Panc1 (cell line): ENCODE results near the gene TRIM44. TPM values are rescaled to one million over a fixed set of nuclear protein-coding genes. Genes with fewer than 3 reads are reported as not detected.

Experiments used
- ATAC-seq: fragments of 200-7000 bp; cut with Tn5 transposase; 2 replicates; pipeline ENCODE4 v1.9.1; 2020; ENCODE audit warnings: mild to moderate bottlenecking, moderate library complexity
- BruUV-seq: library from RNA; stranded (reverse); fragments of 400-500 nt; replicated peaks from 2 replicates; lab custom pipeline; 2021; lab: Mats Ljungman, UMichigan
- CTCF ChIA-PET: fragments of 300-600 bp; sonication (Branson Sonifier 250); formaldehyde crosslinking; loops from one replicate; lab custom pipeline; 2022; ENCODE audit warnings: antibody characterized with exemption; lab: Charles Lee
- POLR2A ChIA-PET: fragments of 300-600 bp; sonication (Branson Sonifier 250); formaldehyde crosslinking; loops from one replicate; lab custom pipeline; 2022; ENCODE audit warnings: antibody characterized with exemption; lab: Charles Lee
- DNase-seq: peaks from one replicate; pipeline ENCODE4 v3.0.0-alpha.2; 2010; ENCODE audit warnings: low read depth, low spot score
- H3K27ac ChIP-seq: 2 replicates; pipeline ENCODE4 v1.5.1; 2011; ENCODE audit warnings: mild to moderate bottlenecking, low read length, inconsistent platforms
- H3K27me3 ChIP-seq: fragments of 200-500 bp; sonication (Bioruptor generic); 2 replicates; pipeline ENCODE4 v1.6.0; 2014; ENCODE audit warnings: low read length, inconsistent platforms; ENCODE audit not compliant: control insufficient read depth, insufficient read depth
- H3K36me3 ChIP-seq: fragments of 200-500 bp; sonication (Bioruptor generic); 2 replicates; pipeline ENCODE4 v1.5.1; 2014; ENCODE audit warnings: inconsistent platforms, mild to moderate bottlenecking, low read length, moderate library complexity; ENCODE audit not compliant: control insufficient read depth, insufficient read depth
- H3K4me1 ChIP-seq: 2 replicates; pipeline ENCODE4 v1.5.1; 2011; ENCODE audit warnings: inconsistent platforms, mild to moderate bottlenecking, low read length, moderate library complexity; ENCODE audit not compliant: control insufficient read depth, insufficient read depth
- H3K4me3 ChIP-seq, 2 experiments: 2 replicates each; pipeline ENCODE4 v1.5.1; 2011 to 2012; ENCODE audit warnings: low read depth in 2 of 2, low read length in 2 of 2, mild to moderate bottlenecking in 2 of 2, inconsistent platforms in 1 of 2, moderate library complexity in 1 of 2
- H3K9me3 ChIP-seq: fragments of 200-500 bp; sonication (Bioruptor generic); 2 replicates; pipeline ENCODE4 v1.5.1; 2014; ENCODE audit warnings: low read depth, mild to moderate bottlenecking, inconsistent platforms, low read length, moderate library complexity; ENCODE audit not compliant: control insufficient read depth, insufficient read depth
- CTCF ChIP-seq: fragments of 450-650 bp; IDR thresholded peaks from 2 replicates; pipeline ENCODE4 v1.5.1; 2017; ENCODE audit warnings: mild to moderate bottlenecking
- POLR2AphosphoS5 ChIP-seq: IDR thresholded peaks from 2 replicates; pipeline ENCODE4 v1.6.1; 2012; ENCODE audit warnings: mild to moderate bottlenecking, low read depth, low read length, moderate library complexity
- REST ChIP-seq, 2 experiments: IDR thresholded peaks; 2 replicates each; pipeline ENCODE4 v1.6.1; 2011 to 2012; ENCODE audit warnings: low read depth in 2 of 2, control low read depth in 1 of 2, low read length in 1 of 2, mild to moderate bottlenecking in 1 of 2, moderate library complexity in 1 of 2; ENCODE audit not compliant: insufficient read depth in 1 of 2
- SIN3A ChIP-seq: IDR thresholded peaks from 2 replicates; pipeline ENCODE4 v1.6.1; 2012; ENCODE audit warnings: low read depth, mild to moderate bottlenecking, low read length, moderate library complexity, borderline replicate concordance; ENCODE audit not compliant: insufficient read depth
- TCF7L2 ChIP-seq: IDR thresholded peaks from 2 replicates; pipeline ENCODE4 v1.6.1; 2011; ENCODE audit warnings: mild to moderate bottlenecking, low read depth, low read length, inconsistent platforms
- in situ Hi-C: cut with HindIII; loops from 2 replicates; pipeline ENCODE4 v1.10.0; 2016; ENCODE audit warnings: low sequenced_read_pairs, low pct_unique_long_range_greater_than_20kb
- intact Hi-C: fragments of 100-400 bp; cut with micrococcal nuclease; formaldehyde crosslinking; loops from one replicate; pipeline ENCODE4 v1.10.0; 2022; ENCODE audit not compliant: unreplicated experiment
- total RNA-seq: library from RNA; stranded (reverse); gene quantifications from one replicate; pipeline ENCODE4 v1.2.1, GENCODE V29; 2021; ENCODE audit not compliant: unreplicated experiment

The TRIM44 gene
- total RNA-seq, 1 experiment from 2014 or later: 80.3 TPM

- Histone ChIP-seq H3K27me3 (no peaks in the 10 kb centered on the region; the same call in 1 of the 2 replicates), H3K9me3 (no peaks in the 10 kb centered on the region), H3K4me1 (no peaks in the 10 kb centered on the region), H3K36me3 (no peaks in the 10 kb centered on the region), H3K27ac (no peak overlapping the region), H3K4me3 (no peak overlapping the region)
- ATAC-seq (peak; percentile 17; the same call in 1 of the 2 replicates), DNase-seq (no peak)
- POLR2A ChIA-PET: no interaction called here
- CTCF ChIA-PET: no interaction called here
- in situ Hi-C loops (no loop called here), intact Hi-C loops (no loop called here)
- TF ChIP-seq SIN3A (no peak), POLR2AphosphoS5 (no peak), TCF7L2 (no peak), CTCF (no peak), REST (IDR thresholded peaks at IDR 0.05; ENCODE audit: insufficient read depth in 1 of 2, low read depth in 2 of 2, low read length in 1 of 2) (no peak)
- no TSS peak for BruUV-seq
These were observed 184.9 kb downstream of the TRIM44 start for GRCh38 chr11:35847473-35847872.

GRCh38 chr11:35848616-35849015 lies 186.0 kb downstream of the TRIM44 start:
- DNase-seq (no peak), ATAC-seq (no peak)
- ChIA-PET CTCF (no interaction called here), POLR2A (interaction anchor here (0.7 kb wide), 1 partner anchor 175 kb away, joined by 3 read pairs; no protein-coding TSS in a partner anchor)
- Histone ChIP-seq H3K27me3 (no peaks in the 10 kb centered on the region; the same call in 1 of the 2 replicates), H3K4me1 (no peaks in the 10 kb centered on the region), H3K27ac (no peak overlapping the region), H3K4me3 (no peak overlapping the region), H3K9me3 (no peaks in the 10 kb centered on the region), H3K36me3 (no peaks in the 10 kb centered on the region)
- intact Hi-C loops: no loop called here
- in situ Hi-C loops: no loop called here
- BruUV-seq: no TSS peak
- TF ChIP-seq CTCF (no peak), TCF7L2 (no peak), POLR2AphosphoS5 (no peak), SIN3A (no peak), REST (IDR thresholded peaks at IDR 0.05; ENCODE audit: insufficient read depth in 1 of 2, low read depth in 2 of 2, low read length in 1 of 2) (no peak)
